Lower leg skin (tissue), 4 donors: ENCODE results near the gene PEX12. TPM values are rescaled to one million over a fixed set of nuclear protein-coding genes. Genes with fewer than 3 reads are reported as not detected.

Experiments
- DNase-seq, 2 donors: peaks; one replicate each; pipeline ENCODE4 v3.0.0-alpha.2; 2019; ENCODE audit warnings: low spot score in 2 of 2
- H3K4me3 ChIP-seq: fragments of 200-600 bp; sonication (generic); 2 replicates; pipeline ENCODE4 v1.5.1; 2017; ENCODE audit warnings: mild to moderate bottlenecking, low read depth; ENCODE audit not compliant: poor library complexity, severe bottlenecking
- POLR2A ChIP-seq, 2 donors: fragments of 450-650 bp; IDR thresholded peaks; one replicate each; pipeline ENCODE4 v1.6.1; 2016 to 2017; ENCODE audit warnings: antibody characterized with exemption in 2 of 2, mild to moderate bottlenecking in 1 of 2, moderate library complexity in 1 of 2
- WGBS, 2 donors: methylation state at CpG; one replicate each; pipeline ENCODE4 v1.1.5; 2018; 5-methylcytosine and 5-hydroxymethylcytosine counted together
- intact Hi-C: fragments of 100-400 bp; cut with DNase I; formaldehyde crosslinking; loops from one replicate; pipeline ENCODE4 v1.15.0; 2023; ENCODE audit warnings: low total_unique reads
- total RNA-seq, 4 donors: library from RNA; depleted of rRNA; stranded (reverse); fragments of >200 nt; gene quantifications; one replicate each; pipeline ENCODE4 v1.1.0, GENCODE V29; 2016
- TF ChIP-seq, protein P1 (sequence below), 3 donors: fragments of 450-650 bp; IDR thresholded peaks; one replicate each; pipeline ENCODE4 v1.5.1; 2016; ENCODE audit warnings: antibody characterized with exemption in 3 of 3, mild to moderate bottlenecking in 3 of 3, moderate library complexity in 2 of 3

The PEX12 gene
- total RNA-seq, 4 donors from 2014 or later: 6.1 to 9.0 (median 6.7) TPM

DNA sequence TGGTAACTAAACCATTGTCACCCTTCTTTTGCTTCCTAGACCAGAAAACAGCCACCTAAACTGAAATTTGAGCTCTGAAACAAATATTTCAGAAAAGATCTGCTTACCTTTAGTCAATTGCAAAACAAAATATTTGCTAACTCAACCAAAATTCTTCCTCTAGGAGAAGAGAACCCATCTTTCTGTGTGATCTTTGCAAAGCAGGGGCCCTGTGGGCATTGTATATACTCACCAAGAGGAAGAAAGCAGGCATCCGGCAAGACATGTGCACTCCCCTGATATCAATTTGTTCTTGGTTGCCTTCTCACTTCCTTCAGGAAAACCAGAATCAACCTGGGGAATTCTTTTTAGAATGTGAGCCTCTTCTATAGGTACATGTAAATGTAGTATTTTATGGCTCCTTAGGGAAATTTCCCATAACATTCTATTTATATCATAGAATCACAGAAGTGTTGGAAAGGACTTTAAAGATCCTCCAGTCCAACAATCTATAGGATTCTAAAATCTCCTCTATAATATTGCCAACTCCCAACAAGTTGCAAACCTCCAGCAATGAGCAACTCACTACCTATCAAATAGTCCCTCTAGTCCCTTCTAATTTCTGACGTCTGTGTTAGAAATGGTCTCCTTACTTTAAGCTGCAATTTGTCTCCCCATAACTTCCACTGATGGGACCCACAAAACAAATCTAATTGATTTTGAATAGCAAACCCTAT is 18.7 kb downstream of the PEX12 start:
- no peak overlapping the region for H3K4me3 ChIP-seq
- 60 to 67% methylated on average over 2 of the region's 2 CpGs for WGBS, 2 donors
- no peak for TF ChIP-seq POLR2A (IDR thresholded peaks at IDR 0.05)
- TF ChIP-seq, protein P1, sequence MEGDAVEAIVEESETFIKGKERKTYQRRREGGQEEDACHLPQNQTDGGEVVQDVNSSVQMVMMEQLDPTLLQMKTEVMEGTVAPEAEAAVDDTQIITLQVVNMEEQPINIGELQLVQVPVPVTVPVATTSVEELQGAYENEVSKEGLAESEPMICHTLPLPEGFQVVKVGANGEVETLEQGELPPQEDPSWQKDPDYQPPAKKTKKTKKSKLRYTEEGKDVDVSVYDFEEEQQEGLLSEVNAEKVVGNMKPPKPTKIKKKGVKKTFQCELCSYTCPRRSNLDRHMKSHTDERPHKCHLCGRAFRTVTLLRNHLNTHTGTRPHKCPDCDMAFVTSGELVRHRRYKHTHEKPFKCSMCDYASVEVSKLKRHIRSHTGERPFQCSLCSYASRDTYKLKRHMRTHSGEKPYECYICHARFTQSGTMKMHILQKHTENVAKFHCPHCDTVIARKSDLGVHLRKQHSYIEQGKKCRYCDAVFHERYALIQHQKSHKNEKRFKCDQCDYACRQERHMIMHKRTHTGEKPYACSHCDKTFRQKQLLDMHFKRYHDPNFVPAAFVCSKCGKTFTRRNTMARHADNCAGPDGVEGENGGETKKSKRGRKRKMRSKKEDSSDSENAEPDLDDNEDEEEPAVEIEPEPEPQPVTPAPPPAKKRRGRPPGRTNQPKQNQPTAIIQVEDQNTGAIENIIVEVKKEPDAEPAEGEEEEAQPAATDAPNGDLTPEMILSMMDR (IDR thresholded peaks at IDR 0.05): no peak
- DNase-seq: no peak
- intact Hi-C loops: no loop called here

DNA sequence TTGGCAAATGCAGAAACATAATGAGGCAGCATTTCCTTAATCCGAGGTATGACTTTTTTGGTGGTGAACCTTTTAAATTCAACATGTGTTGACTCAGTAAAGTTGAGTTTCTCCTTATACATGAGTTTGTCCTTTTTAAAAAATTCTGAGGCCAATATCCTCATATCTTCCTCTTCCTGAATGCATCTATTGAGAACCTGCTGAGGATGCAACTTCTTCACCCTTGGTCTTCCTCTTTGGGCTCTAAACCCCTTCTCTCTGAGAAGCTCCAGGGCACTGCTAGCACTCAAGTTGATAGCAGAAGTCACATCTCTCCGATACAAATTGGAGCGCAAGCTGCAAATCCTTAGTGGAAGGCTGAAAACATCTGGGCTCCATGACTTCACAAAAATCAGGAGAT is 21.0 kb downstream of the PEX12 start:
- no peak overlapping the region for H3K4me3 ChIP-seq
- no peak for DNase-seq
- TF ChIP-seq POLR2A (IDR thresholded peaks at IDR 0.05): no peak
- TF ChIP-seq, protein P1 (IDR thresholded peaks at IDR 0.05): no peak
- whole genome bisulfite sequencing, 2 donors: 61 to 81% methylated on average over 3 of the region's 3 CpGs
- intact Hi-C loops: no loop called here

DNA sequence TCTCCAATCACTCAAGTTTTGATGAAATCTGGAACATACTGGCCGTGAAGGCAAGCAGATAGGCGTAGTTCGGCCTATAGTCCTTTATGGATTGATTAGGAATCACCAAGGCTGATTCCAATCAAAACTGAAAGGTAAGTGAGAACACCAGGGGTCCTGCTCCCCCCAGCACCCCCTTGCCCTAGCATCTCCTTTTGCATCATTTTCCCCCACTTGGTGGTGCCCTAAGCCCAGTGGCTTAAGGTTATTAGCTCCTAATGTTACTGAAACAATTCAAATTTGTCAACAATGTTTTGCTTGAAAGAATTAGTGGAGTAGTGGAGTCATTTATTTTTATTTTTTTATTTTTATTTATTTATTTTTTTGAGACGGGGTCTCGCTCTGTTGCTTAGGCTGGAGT is 22.7 kb downstream of the PEX12 start:
- intact Hi-C loops: no loop called here
- H3K4me3 ChIP-seq: no peak overlapping the region
- TF ChIP-seq, protein P1 (IDR thresholded peaks at IDR 0.05): no peak
- no peak for TF ChIP-seq POLR2A (IDR thresholded peaks at IDR 0.05)
- no peak for DNase-seq
- WGBS, 2 donors: 86 to 88% methylated on average over 5 of the region's 5 CpGs

DNA sequence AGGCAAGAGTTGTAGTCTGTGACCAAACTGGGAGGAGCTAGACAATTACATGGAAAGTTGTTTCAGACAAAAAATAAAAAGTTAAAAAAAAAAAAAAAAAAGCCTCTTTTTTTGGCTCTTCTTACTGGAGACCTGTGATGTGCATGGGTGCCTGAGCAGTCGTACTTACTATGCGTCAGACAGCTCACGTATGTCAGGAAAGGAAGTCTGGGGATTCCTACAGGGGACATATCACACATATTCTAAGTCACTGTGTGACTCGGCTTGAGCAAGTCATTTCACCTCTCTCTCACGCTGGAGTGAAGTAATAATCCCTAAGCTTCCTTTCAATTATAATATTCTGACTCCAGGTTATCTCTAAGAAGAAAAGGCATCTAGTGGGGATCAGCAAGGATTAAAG is 23.7 kb downstream of the PEX12 start:
- DNase-seq: no peak
- WGBS, 2 donors: 72% methylated on average over 5 of the region's 5 CpGs
- TF ChIP-seq POLR2A (IDR thresholded peaks at IDR 0.05): no peak
- TF ChIP-seq, protein P1 (IDR thresholded peaks at IDR 0.05): no peak
- intact Hi-C loops: no loop called here
- no peak overlapping the region for H3K4me3 ChIP-seq

DNA sequence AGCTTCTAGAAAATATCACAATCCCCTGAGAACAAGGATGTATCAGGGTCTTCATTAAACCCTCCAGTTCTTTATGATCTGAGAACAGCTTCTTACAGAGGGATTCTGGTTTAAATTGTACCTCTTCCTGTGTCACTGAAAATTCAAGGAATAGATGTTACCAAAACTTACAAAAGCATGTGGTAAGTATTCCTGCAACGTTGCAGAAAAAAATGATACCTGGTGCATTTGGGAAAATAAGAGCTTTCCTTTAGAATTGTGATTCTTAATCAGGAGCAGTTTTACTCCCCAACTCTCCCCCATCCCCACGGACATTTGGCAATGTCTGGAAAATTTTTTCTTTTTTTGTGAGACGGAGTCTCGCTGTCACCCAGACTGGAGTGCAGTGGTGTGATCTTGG is 25.1 kb downstream of the PEX12 start:
- DNase-seq: no peak
- TF ChIP-seq, protein P1 (IDR thresholded peaks at IDR 0.05): no peak
- TF ChIP-seq POLR2A (IDR thresholded peaks at IDR 0.05): no peak
- 66 to 76% methylated on average over 4 of the region's 4 CpGs for WGBS, 2 donors
- intact Hi-C loops: no loop called here
- no peak overlapping the region for H3K4me3 ChIP-seq

DNA sequence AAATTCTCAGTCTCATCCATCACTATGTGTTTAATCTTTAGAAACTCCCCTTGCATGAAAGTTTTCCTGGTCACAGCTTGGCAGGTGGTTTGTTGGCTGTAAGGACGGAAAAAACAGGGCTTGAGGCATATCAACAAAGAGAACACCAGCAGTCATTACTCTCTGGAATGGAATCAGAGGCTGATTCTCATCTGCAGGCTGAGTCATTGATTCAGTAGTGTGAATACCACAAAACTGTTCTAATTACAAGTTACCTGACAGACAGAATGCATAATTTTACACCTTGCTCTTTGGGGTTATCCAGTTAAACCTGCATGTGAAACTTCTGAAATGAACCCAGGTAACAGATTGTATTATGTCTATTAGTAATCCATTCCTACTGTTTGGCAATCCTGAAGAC is 29.4 kb downstream of the PEX12 start:
- intact Hi-C loops: no loop called here
- DNase-seq: no peak
- 29 to 33% methylated on average over 1 of the region's 1 CpG for WGBS, 2 donors
- TF ChIP-seq, protein P1 (IDR thresholded peaks at IDR 0.05): no peak
- no peak for TF ChIP-seq POLR2A (IDR thresholded peaks at IDR 0.05)
- H3K4me3 ChIP-seq: no peak overlapping the region
